MCF 10A (cell line): ENCODE results near the gene FBXO36. TPM values are rescaled to one million over a fixed set of nuclear protein-coding genes. Genes with fewer than 3 reads are reported as not detected.

Experiments used
- BruUV-seq: library from RNA; stranded (reverse); fragments of 400-500 nt; replicated peaks from 2 replicates; lab custom pipeline; 2021; lab: Mats Ljungman, UMichigan
- CTCF ChIA-PET: fragments of 300-600 bp; sonication (Branson Sonifier 250); formaldehyde crosslinking; extraction: SDS; loops from one replicate; lab custom pipeline; 2021; ENCODE audit warnings: antibody characterized with exemption, inconsistent platforms; lab: Yijun Ruan, JAX
- POLR2A ChIA-PET: fragments of 300-600, 350-650 bp; sonication (Branson Sonifier 250); formaldehyde crosslinking; extraction: SDS; loops from one replicate; lab custom pipeline; 2020; ENCODE audit warnings: antibody characterized with exemption, inconsistent platforms; lab: Yijun Ruan, JAX
- DNase-seq: peaks from one replicate; pipeline ENCODE4 v3.0.0-alpha.2; 2018; ENCODE audit not compliant: unreplicated experiment
- H3K27ac Mint-ChIP-seq: one replicate; pipeline ENCODE4 v1.8.0; 2022; ENCODE audit warnings: mild to moderate bottlenecking, low read depth, mixed read lengths; ENCODE audit not compliant: unreplicated experiment
- H3K27me3 Mint-ChIP-seq: one replicate; pipeline ENCODE4 v1.8.0; 2022; ENCODE audit warnings: mixed read lengths; ENCODE audit not compliant: insufficient read depth, unreplicated experiment
- H3K36me3 Mint-ChIP-seq: one replicate; pipeline ENCODE4 v1.8.0; 2022; ENCODE audit warnings: mild to moderate bottlenecking, moderate library complexity, mixed read lengths; ENCODE audit not compliant: insufficient read depth, unreplicated experiment
- H3K4me1 Mint-ChIP-seq: one replicate; pipeline ENCODE4 v1.8.0; 2022; ENCODE audit warnings: mixed read lengths; ENCODE audit not compliant: insufficient read depth, unreplicated experiment
- H3K4me3 Mint-ChIP-seq: one replicate; pipeline ENCODE4 v1.8.0; 2022; ENCODE audit warnings: mild to moderate bottlenecking, moderate library complexity, mixed read lengths; ENCODE audit not compliant: unreplicated experiment
- H3K9me3 Mint-ChIP-seq: one replicate; pipeline ENCODE4 v1.8.0; 2022; ENCODE audit warnings: mixed read lengths; ENCODE audit not compliant: unreplicated experiment
- intact Hi-C: fragments of 100-400 bp; cut with micrococcal nuclease; formaldehyde crosslinking; loops from 2 replicates; pipeline ENCODE4 v1.14.1; 2022
- total RNA-seq: library from RNA; stranded (reverse); gene quantifications from 2 replicates; pipeline ENCODE4 v1.2.3, GENCODE V29; 2022
- TF ChIP-seq, protein P1 (sequence below): fragments of 200-600 bp; IDR thresholded peaks from one replicate; pipeline ENCODE4 v1.8.0; 2022; ENCODE audit warnings: antibody characterized with exemption, mild to moderate bottlenecking; ENCODE audit not compliant: unreplicated experiment

The FBXO36 gene
- total RNA-seq, 1 experiment from 2014 or later: 2.2 TPM

DNA sequence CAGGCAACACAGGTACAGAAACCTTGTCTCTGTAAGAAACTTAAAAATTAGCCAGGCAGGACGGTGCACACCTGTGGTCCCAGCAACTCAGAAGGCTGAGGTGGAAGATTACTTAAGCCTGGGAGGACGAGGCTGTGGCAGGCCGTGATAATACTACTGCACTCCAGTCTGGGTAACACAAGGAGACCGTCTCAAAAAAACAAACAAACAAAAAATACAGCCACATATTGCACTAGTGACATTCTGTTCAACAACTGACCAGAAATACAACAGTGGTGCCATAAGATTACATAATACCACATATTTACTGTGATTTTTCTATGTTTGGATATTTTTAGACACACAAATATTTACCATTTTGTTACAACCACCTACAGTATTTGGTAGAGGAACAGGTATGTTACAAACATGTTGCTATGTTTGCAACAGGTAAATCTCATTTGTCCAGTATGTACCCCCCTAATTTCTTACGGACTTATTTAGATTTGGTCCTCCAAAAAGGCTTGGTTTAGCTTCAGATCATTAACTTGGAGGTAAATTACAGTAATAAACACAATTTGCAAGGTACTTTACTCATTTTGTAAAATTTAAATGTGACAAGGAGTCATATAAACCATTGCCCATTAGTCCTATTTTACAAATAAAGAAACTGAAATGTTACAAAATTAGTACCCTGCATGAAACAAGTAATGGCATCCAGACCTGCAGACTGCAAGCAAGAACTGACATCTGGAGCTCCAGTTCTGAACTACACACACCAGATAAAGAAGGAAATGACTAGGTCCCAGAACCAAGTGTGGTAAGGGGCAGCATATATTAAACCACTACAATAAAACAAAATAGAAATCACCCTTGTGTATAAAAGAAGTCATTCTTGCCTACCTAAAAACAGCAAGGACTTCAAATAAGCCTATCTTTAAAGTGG lies 37.3 kb upstream of the FBXO36 start:
- intact Hi-C loops: no loop called here
- Mint-ChIP-seq H3K4me1 (peaks cover 20% of the 10 kb centered on the region), H3K27me3 (no peaks in the 10 kb centered on the region), H3K36me3 (peaks cover 23% of the 10 kb centered on the region), H3K27ac (no peak overlapping the region), H3K4me3 (no peak overlapping the region), H3K9me3 (no peaks in the 10 kb centered on the region)
- POLR2A ChIA-PET: interaction anchor here (0.8 to 1.7 kb wide), 3 partner anchors 11 to 45 kb away, joined by 3 to 4 read pairs (median 3); no protein-coding TSS in a partner anchor
- CTCF ChIA-PET: interaction anchor here (0.8 kb wide), 1 partner anchor 105 kb away, joined by 4 read pairs; no protein-coding TSS in a partner anchor
- TF ChIP-seq, protein P1, sequence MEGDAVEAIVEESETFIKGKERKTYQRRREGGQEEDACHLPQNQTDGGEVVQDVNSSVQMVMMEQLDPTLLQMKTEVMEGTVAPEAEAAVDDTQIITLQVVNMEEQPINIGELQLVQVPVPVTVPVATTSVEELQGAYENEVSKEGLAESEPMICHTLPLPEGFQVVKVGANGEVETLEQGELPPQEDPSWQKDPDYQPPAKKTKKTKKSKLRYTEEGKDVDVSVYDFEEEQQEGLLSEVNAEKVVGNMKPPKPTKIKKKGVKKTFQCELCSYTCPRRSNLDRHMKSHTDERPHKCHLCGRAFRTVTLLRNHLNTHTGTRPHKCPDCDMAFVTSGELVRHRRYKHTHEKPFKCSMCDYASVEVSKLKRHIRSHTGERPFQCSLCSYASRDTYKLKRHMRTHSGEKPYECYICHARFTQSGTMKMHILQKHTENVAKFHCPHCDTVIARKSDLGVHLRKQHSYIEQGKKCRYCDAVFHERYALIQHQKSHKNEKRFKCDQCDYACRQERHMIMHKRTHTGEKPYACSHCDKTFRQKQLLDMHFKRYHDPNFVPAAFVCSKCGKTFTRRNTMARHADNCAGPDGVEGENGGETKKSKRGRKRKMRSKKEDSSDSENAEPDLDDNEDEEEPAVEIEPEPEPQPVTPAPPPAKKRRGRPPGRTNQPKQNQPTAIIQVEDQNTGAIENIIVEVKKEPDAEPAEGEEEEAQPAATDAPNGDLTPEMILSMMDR: no peak
- no peak for DNase-seq
- no TSS peak for BruUV-seq

DNA sequence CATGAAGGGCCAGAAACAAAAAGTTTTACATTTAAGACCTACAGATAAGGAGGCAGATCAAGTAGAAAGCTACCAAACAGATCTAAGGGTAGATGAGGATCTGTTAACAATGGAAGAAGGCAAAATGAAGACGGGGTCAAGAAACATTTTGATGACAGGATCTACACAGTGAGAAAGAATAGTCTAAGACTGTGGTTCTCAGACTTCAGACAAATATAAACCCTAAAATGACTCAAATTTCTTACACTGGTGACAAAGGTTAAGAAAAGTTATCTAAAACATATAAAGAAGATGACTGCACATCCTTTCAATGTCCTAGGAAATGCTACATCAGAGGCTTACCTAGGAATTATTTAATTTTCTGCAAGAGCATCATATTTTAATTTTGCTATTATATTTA lies 34.9 kb upstream of the FBXO36 start:
- TF ChIP-seq, protein P1: no peak
- H3K4me1 Mint-ChIP-seq: peaks cover 20% of the 10 kb centered on the region
- ChIA-PET CTCF (interaction anchor here (1.5 kb wide), 1 partner anchor 13 kb away, joined by 6 read pairs; no protein-coding TSS in a partner anchor), POLR2A (interaction anchor here (0.7 to 1.5 kb wide), 4 partner anchors 10 to 17 kb away, joined by 3 to 5 read pairs (median 4); no protein-coding TSS in a partner anchor)
- H3K36me3 Mint-ChIP-seq: peaks cover 29% of the 10 kb centered on the region
- intact Hi-C loops: no loop called here
- BruUV-seq: no TSS peak
- no peaks in the 10 kb centered on the region for H3K27me3 Mint-ChIP-seq
- DNase-seq: no peak
- no peak overlapping the region for H3K27ac Mint-ChIP-seq
- no peak overlapping the region for H3K4me3 Mint-ChIP-seq
- no peaks in the 10 kb centered on the region for H3K9me3 Mint-ChIP-seq

DNA sequence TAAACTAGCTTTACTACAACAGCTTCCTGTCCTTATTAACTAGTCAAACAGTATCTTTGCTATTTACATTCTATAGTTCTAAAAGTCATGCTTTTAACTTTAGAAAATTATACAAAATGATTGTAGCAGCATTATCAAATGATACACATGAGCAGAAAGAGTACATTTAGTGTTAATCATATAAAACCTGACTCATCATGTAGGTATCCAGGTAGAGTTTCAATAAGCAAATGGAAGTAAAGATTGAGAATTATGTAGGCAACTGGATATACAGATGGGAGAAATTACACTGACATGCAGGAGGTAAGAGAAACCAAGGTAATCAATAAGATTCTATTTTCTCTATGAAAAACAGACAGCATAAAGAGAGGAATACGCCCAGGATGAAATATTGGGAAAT lies 34.3 kb upstream of the FBXO36 start:
- Mint-ChIP-seq H3K36me3 (peaks cover 35% of the 10 kb centered on the region), H3K4me1 (peaks cover 23% of the 10 kb centered on the region), H3K4me3 (no peak overlapping the region), H3K27ac (no peak overlapping the region), H3K27me3 (no peaks in the 10 kb centered on the region), H3K9me3 (no peaks in the 10 kb centered on the region)
- ChIA-PET POLR2A (interaction anchor here (1.5 kb wide), 1 partner anchor 13 kb away, joined by 5 read pairs; no protein-coding TSS in a partner anchor), CTCF (no interaction called here)
- no TSS peak for BruUV-seq
- DNase-seq: no peak
- intact Hi-C loops: no loop called here
- TF ChIP-seq, protein P1: no peak

DNA sequence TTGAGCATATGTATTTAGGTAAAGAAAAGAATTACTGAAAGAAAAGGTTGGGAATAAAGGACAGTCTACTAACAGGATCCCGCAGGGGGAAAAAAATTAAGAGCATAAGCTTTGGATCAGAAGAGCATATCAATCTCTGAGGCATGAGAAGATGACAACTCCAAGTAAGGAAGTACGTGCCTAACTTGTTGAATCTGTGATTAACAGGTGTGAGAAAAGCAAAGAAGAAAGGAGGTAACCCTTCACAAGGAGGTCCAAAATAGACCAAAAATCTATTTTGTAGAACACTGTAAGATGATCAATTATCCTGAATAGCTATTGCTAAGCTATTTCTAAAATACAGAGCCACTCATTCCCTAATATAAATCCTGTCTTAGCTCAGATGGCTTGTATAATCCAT lies 33.3 kb upstream of the FBXO36 start:
- intact Hi-C loops: no loop called here
- Mint-ChIP-seq H3K4me1 (peaks cover 29% of the 10 kb centered on the region), H3K4me3 (no peak overlapping the region), H3K36me3 (peaks cover 45% of the 10 kb centered on the region), H3K27me3 (no peaks in the 10 kb centered on the region), H3K9me3 (no peaks in the 10 kb centered on the region), H3K27ac (no peak overlapping the region)
- ChIA-PET POLR2A (no interaction called here), CTCF (no interaction called here)
- no TSS peak for BruUV-seq
- TF ChIP-seq, protein P1: no peak
- no peak for DNase-seq
